Measurements from ENCODE around the gene CXXC5. TPM values are rescaled to one million over a fixed set of nuclear protein-coding genes. Genes with fewer than 3 reads are reported as not detected.
A peak's percentile ranks its signal among the peaks of the same experiment; 100 is the strongest.

CXXC5 gene
- total RNA-seq, 6 experiments from 2014 or later: 44.5 to 84.9 (median 66.4) TPM

DNA sequence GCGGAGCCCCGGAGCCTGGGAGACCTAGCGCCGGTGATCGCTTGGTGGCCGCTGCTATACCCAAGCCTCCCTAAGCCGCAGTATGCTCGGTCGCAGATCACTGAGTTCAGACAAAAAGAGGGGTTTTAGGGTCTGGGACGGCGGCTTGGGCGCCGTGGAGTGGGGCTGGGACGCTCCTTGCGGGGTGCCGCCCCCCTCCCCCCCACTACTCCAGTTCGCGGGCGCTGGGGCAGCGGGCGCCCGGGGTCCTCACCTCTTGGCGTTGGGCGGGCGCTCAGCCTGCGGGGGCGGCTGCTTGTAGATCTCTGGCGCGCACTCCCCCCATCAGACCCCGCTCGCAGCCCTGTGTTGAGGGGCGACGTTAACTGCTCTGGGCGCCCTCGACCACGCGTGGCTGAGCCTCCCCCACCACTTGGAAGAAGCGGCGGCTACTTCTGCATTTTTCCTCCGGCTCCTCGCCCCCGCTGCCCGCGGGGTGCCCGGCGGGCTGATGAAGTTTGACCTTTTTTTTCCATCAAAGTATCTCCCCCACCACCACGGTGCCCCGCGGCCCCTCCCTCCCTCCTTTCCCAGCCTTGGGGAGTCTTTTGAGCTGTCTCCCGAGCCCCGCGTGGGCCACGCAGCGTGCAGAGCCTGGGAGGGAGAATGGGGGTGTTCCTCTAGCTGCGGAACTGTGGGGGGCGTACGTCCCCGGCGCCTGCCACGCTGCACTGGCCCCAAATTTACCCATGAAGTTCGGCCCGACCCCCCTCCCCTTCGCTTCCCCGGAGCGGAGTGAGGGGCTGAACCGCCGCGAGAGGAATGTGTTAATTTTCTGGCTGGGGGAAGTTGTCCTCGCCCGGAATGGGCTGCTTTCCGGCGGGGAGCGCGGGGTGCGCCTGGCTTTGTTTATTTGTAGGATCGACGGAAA, 1.2 kb downstream of the CXXC5 start:
- intact Hi-C loops (cut with DNase I): no loop called here
- Histone ChIP-seq H3K4me1 (peaks cover 0 to 52% (median 29%) of the 10 kb centered on the region in 4 donors), H3K27ac (peak overlapping the region; percentile 59 to 93 (median 89)), H3K4me3 (peak overlapping the region; percentile 90 to 98 (median 98)), H3K9me3 (no peaks in the 10 kb centered on the region), H3K36me3 (no peaks in the 10 kb centered on the region), H3K27me3 (no peaks in the 10 kb centered on the region)
- DNase-seq (peak in 2 of 3 donors; percentile 60 to 61), ATAC-seq (peak in 3 of 4 donors; percentile 0 to 2 (median 2))
- under 1% methylated on average over 33 of the region's 77 CpGs for WGBS (ENCODE audit: insufficient coverage, low coverage, low lambda C conversion rate, missing lambda C conversion rate)
- TF ChIP-seq, protein P1, sequence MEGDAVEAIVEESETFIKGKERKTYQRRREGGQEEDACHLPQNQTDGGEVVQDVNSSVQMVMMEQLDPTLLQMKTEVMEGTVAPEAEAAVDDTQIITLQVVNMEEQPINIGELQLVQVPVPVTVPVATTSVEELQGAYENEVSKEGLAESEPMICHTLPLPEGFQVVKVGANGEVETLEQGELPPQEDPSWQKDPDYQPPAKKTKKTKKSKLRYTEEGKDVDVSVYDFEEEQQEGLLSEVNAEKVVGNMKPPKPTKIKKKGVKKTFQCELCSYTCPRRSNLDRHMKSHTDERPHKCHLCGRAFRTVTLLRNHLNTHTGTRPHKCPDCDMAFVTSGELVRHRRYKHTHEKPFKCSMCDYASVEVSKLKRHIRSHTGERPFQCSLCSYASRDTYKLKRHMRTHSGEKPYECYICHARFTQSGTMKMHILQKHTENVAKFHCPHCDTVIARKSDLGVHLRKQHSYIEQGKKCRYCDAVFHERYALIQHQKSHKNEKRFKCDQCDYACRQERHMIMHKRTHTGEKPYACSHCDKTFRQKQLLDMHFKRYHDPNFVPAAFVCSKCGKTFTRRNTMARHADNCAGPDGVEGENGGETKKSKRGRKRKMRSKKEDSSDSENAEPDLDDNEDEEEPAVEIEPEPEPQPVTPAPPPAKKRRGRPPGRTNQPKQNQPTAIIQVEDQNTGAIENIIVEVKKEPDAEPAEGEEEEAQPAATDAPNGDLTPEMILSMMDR (IDR thresholded peaks at IDR 0.05): no peak
- no peak for TF ChIP-seq POLR2A (IDR thresholded peaks at IDR 0.05)

DNA sequence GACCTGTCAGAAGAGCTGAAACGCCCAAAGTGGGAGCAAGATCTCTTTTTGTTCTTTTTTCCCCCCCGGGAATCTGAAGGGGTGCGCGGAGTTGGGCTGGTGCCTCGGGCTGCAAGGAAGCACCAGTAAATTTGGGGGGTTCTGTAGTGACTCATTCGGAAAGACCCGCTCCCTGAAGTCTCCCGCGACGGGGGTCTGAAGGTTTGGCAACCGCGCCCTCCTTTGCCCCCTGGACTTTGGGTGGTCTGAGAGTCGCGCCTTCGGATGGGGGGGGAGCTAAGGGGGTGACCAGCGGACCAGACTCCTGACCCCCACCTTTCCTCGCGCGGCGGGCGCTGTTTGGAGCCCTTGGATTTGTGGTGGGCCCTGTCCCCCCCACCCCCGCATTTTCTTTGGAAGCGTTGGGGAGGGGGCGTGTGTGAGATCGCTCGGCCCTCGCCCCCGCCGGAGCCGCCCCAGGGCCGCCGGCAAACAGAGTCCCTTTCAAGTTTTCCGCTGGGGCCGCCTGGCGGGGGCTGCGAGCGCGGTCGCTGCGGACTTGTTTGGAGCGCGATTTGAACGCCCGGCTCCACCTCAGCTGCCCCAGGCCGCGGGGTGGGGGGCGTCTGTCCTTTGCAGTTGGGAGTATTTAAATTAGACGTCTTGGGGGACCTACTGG, 2.0 kb downstream of the CXXC5 start:
- Histone ChIP-seq H3K4me3 (peak overlapping the region; percentile 90 to 98 (median 98)), H3K4me1 (peaks cover 0 to 54% (median 30%) of the 10 kb centered on the region in 4 donors), H3K27ac (peak overlapping the region; percentile 59 to 93 (median 89)), H3K9me3 (no peaks in the 10 kb centered on the region), H3K27me3 (no peaks in the 10 kb centered on the region), H3K36me3 (no peaks in the 10 kb centered on the region)
- 0% methylated on average over 5 of the region's 48 CpGs for WGBS (ENCODE audit: insufficient coverage, low coverage, low lambda C conversion rate, missing lambda C conversion rate)
- intact Hi-C loops (cut with DNase I): no loop called here
- peak in 2 of 3 donors; percentile 50 to 64 for DNase-seq
- TF ChIP-seq POLR2A (IDR thresholded peaks at IDR 0.05): no peak
- TF ChIP-seq, protein P1 (IDR thresholded peaks at IDR 0.05): peak; percentile 20 to 28 (median 24)
- ATAC-seq: no peak

DNA sequence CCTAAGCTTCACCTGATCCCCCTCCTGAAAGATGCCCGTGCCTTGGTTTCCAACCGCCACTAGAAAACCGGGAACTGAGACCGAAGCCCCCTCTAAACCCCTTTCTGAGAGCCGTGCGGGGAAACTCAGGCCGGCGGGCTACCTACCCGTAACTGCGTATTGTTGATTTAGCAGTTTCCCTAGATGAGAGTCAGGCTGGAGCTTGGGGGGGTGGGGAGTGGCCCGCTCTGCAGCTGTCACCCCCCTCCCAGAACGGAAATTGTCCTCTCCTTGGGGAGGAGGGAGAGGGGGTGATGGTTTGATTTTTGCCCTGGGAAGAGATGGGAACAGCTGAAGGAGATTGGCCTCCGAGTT, 2.5 kb downstream of the CXXC5 start:
- 0% methylated on average over 10 of the region's 13 CpGs for WGBS (ENCODE audit: insufficient coverage, low coverage, low lambda C conversion rate, missing lambda C conversion rate)
- peak overlapping the region; percentile 90 to 98 (median 98) for H3K4me3 ChIP-seq
- no peaks in the 10 kb centered on the region for H3K27me3 ChIP-seq
- intact Hi-C loops (cut with DNase I): no loop called here
- no peaks in the 10 kb centered on the region for H3K36me3 ChIP-seq
- ATAC-seq: peak in 1 of 4 donors; percentile 0
- peaks cover 0 to 59% (median 31%) of the 10 kb centered on the region in 4 donors for H3K4me1 ChIP-seq
- H3K9me3 ChIP-seq: no peaks in the 10 kb centered on the region
- TF ChIP-seq, protein P1 (IDR thresholded peaks at IDR 0.05): no peak
- no peak for TF ChIP-seq POLR2A (IDR thresholded peaks at IDR 0.05)
- peak in 2 of 3 donors; percentile 31 to 59 for DNase-seq
- peak overlapping the region; percentile 59 to 93 (median 89) for H3K27ac ChIP-seq

DNA sequence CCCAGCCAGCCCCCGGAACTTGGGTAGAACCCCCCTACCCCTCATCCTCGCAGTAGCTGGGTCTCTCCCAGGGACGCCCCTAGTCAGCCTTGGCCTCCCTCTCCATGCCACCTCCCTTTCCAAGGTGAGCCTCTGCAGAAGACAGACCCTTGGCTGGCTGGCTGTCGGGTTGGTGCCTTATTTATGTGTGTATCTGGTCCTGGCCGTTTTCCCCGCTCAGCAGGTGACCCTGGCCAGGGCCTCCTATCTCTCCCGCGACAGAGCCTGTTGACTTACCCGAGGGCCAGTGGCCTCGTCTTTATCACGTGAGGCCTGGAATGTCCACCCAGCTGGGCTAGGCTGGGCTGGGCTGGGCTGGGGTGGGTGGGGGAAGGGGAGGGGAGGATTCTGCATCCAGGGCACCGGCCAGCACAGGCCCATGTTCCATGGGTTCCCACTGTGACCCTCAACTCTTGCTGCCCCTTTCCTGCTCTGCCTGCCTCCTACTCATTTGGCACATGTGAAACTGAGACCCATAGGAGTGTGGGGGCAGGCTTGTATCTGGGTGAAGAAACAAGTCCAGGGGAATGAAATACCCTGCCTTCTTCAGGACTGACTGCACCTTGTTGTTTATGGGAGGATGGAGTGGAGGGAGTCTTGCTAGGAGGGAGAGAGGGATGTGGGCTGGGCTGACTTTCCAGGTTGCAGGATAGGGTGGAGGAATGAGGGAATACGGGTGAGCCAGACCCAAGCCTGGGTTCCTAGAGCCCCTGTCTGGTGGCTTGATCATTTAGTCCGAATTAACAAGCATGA, 3.1 kb downstream of the CXXC5 start:
- no peaks in the 10 kb centered on the region for H3K27me3 ChIP-seq
- 7% methylated on average over 8 of the region's 14 CpGs for WGBS (ENCODE audit: insufficient coverage, low coverage, low lambda C conversion rate, missing lambda C conversion rate)
- no peaks in the 10 kb centered on the region for H3K36me3 ChIP-seq
- peak; percentile 49 to 70 (median 59) for ATAC-seq
- H3K4me1 ChIP-seq: peaks cover 0 to 65% (median 32%) of the 10 kb centered on the region in 4 donors
- TF ChIP-seq, protein P1 (IDR thresholded peaks at IDR 0.05): no peak
- TF ChIP-seq POLR2A (IDR thresholded peaks at IDR 0.05): peak; percentile 68
- intact Hi-C loops (cut with DNase I): no loop called here
- no peaks in the 10 kb centered on the region for H3K9me3 ChIP-seq
- H3K4me3 ChIP-seq: peak overlapping the region; percentile 90 to 98 (median 98)
- H3K27ac ChIP-seq: peak overlapping the region; percentile 59 to 93 (median 89)
- DNase-seq: peak; percentile 87 to 96 (median 96)

Data from right lobe of liver (tissue), 6 donors.